GM12801 (cell line): ENCODE results near the gene COPG1.

Experiments used
- CTCF ChIP-seq: IDR thresholded peaks from one replicate; pipeline ENCODE4 v1.5.1; 2011; ENCODE audit warnings: control low read depth; ENCODE audit not compliant: insufficient read length; ENCODE audit errors: extremely low read depth

COPG1 gene

GRCh38 chr3:129326138-129326537 is 76.7 kb downstream of the COPG1 start:
- no peak for TF ChIP-seq CTCF

GRCh38 chr3:129326595-129326994 is 77.2 kb downstream of the COPG1 start:
- TF ChIP-seq CTCF: no peak
